ENCODE measurements around the gene DAPP1.
"Not testable (repeated sequence)": the region's sequence is repeated elsewhere in the genome, so short reads cannot be mapped to it uniquely, and the experiment has no call there.

Gene DAPP1

DNA sequence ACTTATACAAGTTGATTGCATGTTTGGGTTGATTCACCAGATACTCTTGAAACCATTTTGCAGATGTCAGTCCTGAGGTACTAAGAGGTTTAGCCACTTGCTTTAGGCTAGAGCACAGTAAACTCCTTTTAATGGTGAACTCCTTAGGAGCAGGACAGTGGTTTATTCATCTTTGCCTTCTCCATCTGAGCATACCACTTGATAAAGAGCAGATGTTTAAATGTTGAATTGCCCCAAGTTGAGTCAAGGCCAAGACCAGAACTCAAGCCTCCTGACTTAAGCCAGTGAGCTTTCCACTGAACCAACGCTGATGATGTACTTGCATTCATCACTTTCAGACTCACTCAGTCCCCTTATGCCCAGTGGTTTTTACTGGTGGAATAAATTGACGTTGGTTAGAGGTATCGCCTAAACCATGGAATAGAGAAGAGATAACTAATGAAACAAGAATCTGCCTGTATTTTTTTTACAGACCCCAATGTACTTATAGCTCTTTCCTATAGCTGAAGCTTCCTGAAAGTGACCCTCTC is 7.5 kb downstream of the DAPP1 start:
- no peak for DNase-seq

DNA sequence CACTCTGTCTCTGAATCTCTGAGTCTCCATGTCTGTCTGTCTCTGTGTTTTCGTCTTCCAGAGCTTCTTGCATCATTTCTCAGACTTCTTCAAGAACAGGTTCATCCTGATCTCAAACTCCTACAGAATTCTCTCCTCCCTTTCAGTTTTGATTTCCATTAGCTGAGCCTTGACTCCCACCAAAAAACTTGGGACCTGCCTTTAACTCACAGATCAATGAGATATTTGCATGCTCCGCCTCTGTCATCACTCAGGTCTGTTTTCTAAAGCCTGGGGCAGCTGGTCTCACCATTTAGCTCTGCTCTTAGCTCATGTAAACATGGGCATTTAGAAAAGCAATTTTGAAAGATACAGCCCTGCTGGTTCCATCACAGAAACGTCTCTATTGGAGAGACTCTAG is 8.6 kb downstream of the DAPP1 start:
- no peak for DNase-seq

DNA sequence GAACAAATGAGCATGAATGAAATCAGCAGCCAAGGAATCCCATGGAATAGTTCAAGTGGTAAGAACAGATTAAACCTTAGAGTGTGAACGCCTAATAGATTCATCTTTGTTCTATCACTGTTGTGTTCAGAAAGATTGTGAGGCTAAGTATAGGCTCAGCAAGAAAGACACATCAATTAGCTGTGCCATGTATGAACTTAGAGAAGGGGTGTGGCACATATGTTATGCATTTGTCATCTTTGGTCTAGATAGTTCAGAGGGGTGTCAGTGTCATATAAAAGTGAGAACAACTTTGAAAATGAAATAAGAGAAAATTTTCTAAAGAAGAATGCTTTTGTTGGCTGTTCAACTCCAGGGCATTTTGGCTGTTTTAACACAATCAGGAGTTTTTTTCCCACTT is 9.4 kb downstream of the DAPP1 start:
- DNase-seq: no peak

DNA sequence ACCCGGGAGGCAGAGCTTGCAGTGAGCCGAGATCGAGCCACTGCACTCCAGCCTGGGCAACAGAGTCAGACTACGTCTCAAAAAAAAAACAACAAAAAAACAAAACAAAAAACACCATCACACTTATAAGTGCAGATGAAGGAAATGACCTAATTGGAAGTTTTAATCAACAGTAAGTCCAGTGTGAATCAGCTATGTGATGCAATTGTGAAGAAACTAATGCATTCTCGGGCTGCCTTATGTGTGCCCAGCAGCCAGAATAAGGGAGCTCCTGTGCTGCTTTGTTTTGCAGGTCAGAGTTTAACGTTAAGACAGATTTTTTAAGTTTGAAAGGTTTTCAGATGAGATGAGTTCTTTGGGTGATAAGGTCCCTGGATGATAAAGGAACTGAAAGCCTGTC is 10.8 kb downstream of the DAPP1 start:
- no peak for DNase-seq

DNA sequence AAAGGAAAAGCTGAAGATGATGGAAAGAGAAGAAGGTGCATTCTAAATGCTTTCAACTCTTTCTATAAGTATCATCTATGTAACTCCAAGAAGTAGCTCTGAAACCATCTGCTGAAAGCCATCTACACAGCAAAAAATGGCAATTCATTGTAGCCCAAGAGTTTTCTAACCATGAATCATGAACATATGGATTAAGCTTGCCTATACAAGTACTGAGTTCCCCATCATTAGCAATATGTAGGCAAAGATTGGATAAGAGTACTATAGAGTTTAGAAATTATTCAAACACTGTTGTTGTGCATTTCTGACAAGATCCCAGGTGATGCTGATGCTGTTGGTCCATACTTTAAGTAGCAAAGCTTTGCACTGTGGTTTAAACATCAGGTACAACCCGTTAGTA is 11.2 kb downstream of the DAPP1 start:
- no peak for DNase-seq

DNA sequence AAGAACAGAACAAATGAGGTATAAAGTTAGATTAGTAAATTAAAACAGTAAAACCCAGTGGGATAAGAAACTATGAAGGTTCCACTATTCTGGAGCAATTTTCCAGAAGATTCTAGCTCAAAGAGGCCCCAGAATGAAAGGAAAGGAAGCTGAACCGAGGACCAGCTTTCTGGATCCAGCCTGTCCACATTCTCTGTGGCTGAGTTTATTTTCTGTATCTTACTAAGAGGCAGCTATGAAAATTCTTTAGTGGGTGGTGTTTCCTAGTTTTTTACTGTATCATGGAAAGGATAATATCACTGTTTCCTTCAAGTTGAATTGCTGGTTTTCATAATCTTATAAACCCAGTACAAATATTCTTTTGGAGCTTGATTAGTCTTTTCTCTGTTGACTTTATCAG is 11.8 kb downstream of the DAPP1 start:
- DNase-seq: no peak

DNA sequence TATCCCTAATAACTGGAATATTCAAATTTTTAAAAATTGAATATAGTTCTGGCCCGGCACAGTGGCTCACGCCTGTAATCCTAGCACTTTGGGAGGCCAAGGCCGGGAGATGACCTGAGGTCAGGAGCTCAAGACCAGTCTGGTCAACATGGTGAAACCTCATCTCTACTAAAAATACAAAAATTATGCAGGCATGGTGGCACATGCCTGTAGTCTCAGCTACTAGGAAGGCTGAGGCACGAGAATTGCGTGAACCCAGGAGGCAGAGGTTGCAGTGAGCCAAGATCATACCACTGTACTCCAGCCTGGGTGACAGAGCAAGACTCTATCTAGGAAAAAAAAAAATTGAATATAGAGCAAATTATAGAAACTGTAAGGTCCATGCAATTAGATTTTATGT is 13.4 kb downstream of the DAPP1 start:
- DNase-seq: not testable (repeated sequence)

DNA sequence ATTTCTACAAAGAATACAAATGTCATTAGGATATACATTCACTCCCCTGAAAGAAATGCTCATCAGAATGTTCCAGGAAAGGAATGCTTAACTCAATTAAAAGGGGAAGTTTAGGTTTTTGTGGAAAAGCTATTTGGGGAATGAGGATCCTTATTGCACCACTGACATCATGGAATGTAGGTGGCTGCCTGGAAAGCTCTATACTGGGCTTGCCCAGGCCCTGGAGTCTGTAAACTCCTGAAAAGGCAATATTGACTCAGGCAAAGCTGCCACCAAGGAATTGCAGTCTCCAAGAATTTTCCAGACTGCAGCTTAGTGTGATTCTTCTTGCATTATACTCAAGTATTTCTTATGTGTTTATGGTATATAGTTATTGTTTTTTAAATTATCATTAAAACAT is 15.7 kb downstream of the DAPP1 start:
- DNase-seq: no peak

DNA sequence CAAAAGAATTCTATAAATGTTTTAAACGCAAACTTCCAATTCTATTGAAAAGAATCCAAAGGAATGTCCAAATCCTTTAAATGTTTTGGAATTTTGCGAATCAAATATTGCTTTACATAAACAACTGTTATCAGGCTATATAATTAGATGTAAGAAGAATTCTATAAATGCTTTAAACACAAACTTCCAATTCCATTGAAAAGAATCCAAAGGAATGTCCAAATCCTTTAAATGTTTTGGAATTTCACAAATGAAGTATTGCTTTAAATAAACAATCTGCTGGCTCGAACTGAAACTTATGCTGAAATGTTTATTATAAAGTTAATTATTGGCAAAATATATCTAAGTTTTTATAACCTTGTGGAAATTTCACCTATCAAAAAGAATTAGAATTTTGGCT is 16.1 kb downstream of the DAPP1 start:
- DNase-seq: no peak

DNA sequence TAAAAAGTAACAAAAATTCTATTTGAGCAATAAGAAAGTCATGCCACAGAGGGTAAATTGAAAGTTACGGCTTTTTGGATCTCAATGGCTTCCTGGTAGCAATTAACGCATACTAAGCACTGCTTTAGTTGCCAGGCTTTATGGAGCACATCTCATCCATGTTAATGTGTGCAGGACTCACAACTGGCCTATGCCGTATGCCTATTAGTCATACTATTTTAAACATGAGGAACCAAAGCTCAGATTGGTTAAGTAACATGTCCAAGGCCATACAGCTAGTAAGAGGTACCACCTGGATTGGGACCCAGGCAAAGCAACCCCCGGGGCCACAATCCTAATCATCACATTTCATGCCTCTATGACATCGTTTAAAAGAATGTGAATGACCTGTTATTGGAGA is 17.1 kb downstream of the DAPP1 start:
- no peak for DNase-seq

DNA sequence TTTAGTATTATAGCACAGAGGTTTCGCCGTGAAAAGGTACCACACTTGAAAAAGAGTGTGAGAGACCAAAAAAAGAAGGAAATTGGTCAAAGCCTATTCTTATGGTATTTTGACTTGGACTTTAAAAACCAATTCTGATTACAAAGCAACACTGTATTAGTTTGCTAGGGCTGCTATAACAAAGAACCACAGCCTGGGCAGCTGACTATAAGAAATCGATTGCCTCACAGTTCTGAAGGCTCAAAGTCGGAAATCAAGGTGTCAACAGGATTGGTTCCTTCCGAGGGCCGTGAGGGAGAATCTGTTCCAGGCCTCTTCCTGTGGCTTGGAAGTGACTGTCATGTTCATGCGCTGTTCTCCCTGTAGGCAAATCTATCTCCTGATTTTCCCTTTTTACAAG is 17.9 kb downstream of the DAPP1 start:
- DNase-seq: no peak

DNA sequence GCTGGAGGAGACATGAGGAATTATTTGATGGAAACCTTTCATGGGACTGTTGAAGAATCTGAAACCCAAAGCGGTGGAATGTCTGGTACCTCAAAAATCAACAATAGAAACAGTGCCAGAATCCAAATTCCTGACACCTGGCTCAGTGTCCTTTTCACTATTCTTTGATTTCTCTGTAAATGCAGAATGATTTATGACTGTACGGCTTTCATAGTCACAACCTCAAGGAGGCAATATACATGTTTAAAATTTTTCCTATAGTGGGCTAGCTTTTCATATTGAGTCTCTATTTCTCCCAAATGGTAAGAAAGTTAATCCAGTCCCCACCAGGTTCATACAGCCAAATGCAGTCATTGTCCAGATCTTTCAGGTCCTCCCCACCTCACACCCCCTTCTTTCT is 19.3 kb downstream of the DAPP1 start:
- DNase-seq: no peak

DNA sequence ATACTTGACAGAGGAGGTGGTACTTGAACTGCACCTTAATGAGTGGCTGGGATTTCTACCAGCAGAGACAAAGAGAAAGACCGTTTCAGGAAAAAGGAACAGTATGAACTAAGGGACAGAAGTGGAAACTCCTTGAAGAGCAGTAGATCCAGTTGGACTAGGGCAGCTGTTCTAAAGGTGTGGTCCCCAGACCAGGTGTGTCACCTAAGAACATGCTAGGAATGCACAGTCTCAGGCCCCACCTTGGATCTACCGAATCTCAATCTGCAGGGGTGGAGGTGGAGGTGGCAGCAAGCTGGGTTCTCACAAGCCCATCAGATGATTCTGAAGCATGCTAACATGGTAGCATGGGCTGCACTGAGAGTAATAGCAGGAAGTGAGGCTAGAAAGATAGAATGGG is 22.3 kb downstream of the DAPP1 start:
- no peak for DNase-seq

DNA sequence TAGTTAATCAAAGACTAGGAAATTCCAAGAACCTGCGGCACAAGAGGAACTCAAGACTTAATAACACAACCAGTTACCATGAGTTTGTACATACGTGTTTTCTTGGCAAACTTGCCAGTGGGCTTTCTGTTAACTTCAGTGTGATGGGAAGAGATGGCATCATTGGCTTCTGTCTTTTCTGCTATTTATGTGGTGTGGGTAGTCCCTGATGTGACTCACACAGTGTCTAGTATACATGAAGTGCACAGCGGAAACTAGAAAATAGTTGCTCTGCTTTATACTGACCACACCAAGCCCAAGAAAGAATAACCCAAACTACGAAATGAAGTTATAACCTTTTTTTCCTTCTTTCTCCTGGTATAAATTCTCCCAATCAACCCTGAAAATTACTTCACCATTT is 24.5 kb downstream of the DAPP1 start:
- no peak for DNase-seq

DNA sequence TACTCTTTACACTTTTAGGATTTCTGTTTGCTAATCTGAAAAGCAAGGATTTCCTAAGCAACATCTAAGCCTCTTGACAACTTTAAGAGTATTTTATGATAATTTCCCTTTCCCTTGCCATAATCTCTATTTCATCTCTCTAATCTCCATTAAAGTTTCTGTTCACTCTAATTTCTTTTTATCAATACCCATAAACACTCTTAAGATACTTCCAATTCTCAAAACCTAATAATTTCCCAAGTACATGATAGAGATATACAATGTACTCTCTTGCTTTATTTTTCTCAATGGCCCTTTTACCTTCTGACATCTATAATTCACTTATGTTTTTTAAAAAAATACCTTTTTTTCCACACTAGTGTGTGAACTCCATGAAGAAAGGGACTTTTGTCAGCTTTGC is 26.8 kb downstream of the DAPP1 start:
- no peak for DNase-seq

DNA sequence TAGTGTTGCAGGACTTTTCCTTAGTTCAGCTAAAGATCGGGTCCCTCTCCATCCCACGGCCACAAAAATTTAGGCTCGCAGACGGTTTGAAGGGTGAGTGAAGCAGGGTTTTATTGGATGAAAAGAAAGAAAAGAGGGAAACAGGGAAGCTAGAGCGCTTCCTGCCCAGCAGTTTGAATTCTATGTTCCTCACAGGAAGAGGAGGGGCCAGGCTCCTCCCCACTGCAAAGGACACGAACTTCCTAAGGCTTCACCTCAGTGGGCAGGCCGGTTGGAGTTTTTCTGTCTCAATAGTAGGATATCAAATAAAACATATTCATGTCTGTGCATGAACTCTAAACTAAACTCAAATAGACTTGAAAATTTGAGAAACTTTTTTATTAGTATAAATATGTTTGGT is 27.4 kb downstream of the DAPP1 start:
- DNase-seq: no peak

DNA sequence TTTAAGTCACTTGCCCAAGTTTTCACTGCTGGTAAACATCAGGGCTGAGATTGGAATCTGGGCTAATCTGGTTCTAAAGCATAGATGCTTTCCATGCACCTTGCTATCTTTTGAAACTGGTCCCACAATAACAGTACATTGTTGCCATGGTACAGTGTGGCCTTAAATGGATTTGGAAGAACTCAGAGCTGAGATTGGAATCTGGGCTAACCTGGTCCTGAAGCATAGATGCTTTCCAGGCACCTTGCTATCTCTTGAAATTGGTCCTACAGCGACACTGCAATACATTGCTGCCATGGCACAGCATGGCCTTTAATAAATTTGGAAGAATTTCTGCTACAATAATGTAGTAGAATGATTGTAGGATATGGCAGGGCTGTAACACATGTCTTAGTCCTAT is 28.6 kb downstream of the DAPP1 start:
- no peak for DNase-seq

DNA sequence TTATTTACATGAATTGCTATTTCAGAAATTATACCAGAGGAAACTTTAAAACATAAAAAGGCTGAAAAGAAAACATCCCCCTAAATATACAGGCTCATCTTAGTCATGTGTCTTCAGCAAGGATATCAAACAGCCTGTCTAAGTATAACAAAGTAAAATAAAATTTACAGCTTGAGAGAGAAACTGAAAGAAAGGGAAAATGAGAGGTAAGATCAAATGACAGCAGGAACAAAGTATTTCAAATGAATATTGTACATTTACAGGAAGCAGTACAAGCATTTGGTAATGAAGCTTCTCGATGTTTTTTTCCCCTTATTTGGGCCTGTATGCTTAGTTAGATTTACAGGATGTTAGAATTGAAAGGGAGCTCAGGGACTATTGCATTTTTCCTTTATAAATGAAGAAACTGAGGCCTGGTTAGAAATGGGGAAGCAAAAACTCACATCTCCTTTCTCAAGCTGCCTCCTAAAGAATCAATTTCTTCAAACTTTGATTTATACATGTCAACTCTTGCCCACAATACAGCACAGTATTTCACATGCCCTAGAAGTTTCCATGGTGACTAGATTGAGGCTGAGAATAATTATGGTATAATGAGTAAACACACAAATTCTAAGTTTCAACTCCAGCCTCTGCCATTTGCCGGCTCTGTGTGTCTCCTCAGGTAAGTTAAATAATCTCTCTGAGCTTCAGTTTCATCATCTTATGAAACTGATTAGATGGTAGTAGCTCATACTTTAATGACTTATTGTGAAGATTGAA is 29.3 kb downstream of the DAPP1 start:
- no peak for DNase-seq

DNA sequence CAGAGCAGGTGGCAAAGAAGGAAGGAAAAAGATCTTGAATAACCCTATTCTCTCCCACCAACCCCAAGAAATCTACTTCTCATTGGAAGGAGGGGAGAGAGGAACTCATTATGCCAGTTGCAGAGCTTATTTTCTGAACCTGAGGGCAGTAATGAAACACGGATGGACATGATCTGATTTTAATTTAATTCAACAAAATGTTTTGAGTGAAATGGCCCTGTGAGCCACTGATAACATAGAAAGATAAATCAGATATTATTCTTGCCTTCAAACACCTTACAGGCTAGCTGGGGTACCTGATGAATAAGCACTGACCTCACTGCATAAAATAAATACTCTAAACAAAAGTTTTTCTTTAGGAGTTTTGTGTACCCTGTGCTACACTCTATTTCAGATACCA is 30.3 kb downstream of the DAPP1 start:
- no peak for DNase-seq

DNA sequence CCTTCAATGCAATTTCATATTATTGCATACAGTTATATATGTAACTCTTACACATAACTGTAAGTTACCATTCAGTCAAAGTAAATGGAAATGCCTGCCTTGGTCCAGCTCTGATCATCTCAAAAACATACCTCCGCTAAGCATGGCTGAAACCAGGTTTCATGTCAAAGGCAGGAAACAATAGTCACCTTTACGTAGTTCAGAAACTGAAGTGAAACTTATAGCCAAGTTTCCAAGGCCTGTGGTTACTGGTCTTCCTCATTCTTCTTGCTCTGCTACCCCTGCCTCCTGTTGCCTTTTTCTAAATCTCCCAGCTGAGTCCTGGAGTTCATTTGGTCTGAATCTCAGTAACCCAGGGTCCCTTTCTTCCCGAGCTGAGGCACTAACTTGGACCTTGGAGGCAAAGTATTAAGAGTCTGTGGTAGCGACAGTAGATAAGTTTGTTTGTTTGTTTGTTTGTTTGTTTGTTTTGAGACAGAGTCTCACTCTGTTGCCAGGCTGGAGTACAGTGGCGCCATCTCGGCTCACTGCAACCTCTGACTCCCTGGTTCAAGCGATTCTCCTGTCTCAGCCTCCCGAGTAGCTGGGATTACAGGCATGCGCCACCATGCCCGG is 30.8 kb downstream of the DAPP1 start:
- peak in 1 of 51 donors; percentile 6 for DNase-seq

DNA sequence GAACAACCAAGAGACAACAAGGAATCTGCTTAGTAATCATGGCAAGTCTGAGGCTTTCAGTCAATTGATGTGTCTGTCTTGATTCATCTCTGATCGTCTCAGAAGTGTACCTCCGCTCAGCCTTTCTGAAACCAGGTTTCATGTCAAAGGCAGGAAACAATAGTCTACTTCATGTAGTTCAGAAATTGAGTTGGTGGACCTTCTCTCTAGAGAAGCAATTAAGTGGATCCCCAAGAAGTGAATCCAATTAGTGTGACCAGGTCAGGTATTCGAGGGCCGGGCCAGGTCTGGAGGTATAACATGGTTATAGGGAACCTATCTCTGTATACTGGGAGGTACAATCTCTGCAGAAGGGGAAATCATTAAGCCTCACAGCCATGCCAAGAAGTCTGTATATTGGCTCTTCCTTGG is 32.0 kb downstream of the DAPP1 start:
- no peak for DNase-seq

DNA sequence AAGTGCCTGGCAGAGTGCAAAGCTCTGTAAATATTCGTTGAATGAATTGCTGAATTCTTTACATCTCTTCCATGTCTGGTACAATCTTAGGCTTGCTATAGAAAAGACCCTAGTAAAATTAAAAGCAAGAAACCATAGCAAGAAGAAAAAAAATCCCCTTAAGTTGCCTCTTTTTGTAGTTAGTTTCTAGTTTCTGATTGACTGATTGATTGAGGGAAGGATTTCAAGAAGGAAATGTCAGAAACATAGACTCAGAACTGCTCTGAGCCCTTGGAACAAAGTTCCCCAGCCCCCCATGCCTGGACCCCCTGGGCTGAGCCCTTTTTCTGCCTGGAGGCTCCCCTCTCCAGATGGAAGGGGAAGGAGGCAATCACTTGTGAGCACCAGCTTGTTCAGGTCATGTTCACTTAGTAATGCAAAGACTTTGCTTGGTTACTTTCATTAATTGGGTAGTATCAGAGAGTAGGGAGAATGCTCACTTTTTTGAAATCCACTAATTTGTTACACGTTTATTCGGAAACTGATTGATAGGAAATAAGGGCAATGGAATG is 35.6 kb downstream of the DAPP1 start:
- no peak for DNase-seq

DNA sequence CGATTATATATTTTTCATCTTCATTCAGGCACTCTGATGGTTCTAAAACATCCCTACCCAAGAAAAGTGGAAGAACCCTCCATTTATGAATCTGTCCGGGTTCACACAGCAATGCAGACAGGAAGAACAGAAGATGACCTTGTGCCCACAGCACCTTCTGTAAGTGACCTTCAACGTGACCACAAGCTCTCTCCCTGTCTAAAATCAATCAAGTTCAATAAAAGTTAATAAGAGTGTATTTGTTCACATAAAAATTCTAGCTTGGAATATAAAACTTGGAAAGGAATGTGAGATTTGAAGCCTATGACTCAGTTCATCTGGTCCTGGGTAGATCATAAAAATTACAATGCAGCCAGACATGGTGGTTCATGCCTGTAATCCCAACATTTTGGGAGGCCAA is 36.6 kb downstream of the DAPP1 start:
- no peak for DNase-seq

All from hypothalamus (tissue), 51 donors.